ENCODE data around the gene PRR15L.
A peak's percentile ranks its signal among the peaks of the same experiment; 100 is the strongest.
"Not testable (repeated sequence)": the region's sequence is repeated elsewhere in the genome, so short reads cannot be mapped to it uniquely, and the experiment has no call there.

PRR15L gene, protein sequence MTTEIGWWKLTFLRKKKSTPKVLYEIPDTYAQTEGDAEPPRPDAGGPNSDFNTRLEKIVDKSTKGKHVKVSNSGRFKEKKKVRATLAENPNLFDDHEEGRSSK

DNA sequence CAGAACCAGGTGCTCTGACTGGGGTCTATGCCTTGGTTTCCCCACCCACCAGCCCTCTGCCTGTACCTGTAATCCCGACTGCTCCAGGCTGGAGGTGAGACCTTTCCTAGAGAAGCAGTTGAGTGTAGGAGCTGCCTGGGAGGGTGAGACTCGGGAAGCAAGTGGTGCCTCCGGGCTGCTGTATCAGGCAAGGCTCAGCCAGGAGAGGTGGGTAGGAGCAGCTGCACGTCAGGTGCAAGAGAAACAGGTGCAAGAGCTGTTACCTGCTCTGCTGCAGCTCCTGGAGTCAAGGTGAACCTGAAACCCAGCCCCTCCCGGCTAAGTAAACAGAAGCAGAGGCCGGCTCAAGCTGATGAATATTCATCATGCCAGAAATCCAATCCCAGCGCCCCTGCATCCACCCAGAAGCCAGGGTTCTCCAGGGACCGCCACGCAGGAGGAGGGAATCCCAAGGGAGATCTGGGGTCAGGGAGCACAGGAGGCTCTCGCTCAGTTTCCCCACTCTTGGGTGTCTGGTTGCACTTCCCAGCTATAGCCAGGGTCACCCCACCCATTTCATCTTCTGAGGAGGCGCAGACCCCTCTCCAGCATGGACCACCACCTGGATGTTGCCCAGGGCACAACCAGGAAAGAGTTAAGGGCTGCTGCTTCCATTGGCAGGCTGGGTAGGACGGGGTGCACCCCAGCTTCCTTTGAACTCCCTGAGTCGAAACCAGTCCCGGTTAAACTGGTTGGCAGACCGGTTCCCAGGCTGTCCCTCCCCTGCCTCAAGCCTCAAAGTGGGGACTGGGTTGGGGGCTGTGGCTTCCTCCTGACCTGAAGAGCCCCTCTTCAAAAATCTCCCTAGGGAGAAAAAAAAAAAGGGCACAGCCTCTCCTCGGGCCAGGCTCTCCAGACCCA, at the start of gene PRR15L:
PRR15L (minus strand) TSS at position 293 of the 900 bp plus-strand sequence. CDS start 4,649 bp downstream, outside the sequence.
- DNase-seq, result peak; percentile 95

DNA sequence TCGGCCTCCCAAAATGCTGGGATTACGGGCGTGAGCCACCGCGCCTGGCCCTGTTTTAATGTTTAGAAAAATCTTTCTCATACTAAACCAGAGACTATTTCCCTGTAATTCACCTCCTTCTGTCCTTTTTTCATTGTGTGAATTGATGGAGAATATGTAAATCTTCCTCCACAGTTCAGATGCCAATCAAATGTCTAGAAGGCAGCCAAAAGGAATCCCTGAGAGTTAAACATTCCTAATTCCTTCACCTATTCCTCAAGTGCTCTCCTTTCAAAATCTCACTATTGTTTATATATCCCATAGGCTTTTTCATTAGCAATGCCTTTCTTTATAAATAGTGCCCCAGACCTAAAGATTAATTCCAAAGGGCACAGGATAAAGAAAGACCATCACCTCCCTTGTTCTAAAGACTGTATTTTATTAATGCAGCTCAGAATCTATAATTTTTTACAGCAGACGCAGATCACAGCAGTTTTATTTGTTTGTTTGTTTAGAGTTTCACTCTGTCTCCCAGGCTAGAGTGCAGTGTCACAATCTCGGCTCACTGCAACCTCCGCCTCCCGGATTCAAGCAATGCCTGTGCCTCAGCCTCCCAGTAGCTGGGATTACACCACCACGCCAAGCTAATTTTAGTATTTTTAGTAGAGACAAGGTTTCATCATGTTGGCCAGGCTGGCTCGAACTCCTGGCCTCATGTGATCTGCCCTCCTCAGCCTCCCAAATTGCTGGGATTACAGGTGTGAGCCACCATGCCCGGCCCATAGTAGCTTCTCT, 49.4 kb upstream of the PRR15L start:
- no peak for DNase-seq

DNA sequence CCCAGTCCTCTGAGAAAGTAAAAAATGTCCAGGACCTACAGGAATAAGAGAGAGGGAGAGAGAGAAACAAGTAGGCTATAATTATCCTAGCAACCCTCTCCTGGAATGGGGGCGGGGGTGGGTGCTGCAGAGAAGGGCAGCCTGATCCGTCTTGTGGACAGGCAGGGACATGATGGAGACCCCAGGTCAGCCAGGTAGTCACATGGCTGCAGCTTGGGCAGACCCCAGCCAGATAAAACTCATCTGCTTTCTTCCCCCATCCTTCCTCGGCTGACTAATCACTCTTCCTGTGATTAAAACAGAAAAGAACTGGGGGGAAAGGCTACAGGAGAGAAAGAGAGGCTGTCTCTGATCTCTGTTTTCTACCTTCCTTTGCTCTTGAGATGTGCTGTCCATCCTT, 47.3 kb upstream of the PRR15L start:
- DNase-seq, result no peak

DNA sequence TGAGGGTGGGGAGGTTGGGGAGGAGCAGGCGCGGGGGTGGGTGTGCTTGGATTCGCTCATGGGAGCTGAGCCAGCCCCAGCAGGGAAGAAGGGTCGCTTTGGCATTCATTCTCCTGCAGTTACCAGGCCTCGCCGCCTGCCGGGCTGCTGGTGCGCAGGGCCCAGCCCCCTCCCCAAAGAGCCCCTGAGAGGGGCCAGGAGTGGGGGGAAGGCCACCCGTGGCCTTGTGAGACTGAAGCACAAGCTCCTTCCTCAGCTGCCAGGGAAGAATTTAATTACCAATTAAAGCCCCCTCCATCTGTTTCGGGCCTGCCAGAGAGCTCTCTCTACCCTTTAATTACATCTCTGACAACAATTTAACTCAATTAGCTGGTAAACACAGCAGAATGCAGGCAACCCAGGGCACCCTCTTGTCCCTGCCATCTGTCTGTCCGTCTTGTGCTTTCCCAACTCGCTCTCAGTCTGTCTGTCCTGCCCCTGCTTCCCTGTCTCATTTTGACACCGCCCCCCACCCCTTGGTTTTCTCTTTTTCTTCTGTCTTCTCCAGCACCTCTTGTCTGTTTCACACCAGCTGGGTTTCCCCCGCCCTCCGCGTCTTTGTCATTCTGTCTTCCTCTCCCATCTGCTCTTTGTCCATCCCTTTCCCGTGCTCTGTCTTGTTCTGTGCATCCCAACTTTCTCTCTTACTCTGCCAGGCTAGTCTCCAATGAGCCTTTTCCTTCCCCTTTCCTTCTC, 45.9 kb upstream of the PRR15L start:
- DNase-seq, result peak; percentile 73

DNA sequence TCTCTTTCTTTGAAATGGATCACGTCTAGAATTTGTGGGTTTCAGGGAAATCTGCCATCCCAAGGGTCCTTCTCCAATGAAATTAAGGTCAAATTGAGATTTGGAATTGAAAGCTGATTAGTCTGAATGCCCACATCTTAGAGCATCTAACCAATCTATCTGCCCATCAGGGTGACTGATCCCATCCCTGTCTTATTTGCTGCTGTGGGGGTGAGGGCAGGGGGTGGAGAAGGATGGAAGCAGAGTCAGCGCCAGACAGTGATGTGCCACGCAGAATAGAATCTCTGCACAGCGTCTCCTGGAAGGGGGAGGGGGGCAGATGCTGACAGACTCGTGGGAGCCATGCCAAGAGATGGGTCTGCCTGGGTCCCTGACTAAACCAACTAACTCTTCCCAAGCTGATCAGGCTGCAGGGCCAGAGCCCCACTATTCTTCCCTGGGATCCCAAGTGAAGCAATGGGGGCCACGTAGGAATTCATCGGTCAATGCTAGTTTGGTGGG, 45.3 kb upstream of the PRR15L start:
- DNase-seq, result no peak

DNA sequence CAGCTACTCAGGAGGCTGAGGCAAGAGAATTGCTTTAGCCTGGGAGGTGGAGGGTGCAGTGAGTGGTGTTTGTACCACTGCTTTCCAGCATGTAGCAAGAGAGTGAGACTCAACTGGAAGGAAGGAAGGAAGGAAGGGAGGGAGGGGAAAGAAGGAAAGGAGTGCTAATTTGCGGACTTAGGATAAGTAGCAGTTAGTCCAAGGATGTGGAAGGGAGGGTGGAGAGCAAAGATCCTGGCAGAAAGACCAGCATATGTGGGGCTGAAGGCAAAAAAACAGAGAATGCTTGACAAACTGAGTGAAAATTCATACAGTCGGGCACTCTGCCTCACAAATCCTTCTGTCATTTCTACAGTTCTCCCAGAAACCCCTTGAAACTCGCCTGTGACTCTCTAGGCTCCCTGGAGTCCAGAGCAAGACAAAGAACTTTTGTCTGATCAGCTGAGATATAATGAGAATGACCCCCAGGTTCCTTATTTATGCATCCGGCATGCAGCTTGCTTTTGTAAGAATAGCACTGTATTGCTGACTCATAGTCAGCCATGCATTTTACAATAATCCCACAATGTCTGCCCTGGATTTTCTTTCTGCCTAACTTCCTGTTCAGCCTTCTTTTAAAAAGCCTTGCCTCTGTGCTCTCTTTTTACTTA, 44.7 kb upstream of the PRR15L start:
- DNase-seq, result peak; percentile 27

DNA sequence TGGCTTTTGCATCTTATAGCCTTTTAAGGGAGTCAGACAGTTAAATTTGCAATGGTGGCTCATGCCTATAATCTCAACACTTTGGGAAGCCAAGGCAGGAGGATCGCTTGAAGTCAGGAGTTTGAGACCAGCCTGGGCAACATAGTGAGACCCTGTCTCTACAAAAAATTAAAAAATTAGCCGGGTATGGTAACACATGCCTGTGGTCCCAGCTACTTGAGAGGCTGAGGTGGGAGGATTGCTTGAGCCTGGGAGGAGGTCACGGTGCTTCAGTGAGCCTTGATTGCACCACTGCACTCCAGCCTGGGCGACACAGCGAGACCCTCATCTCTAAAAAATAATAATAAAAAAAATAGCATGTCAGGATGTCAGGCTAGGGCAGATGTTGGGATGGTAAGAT, 44.0 kb upstream of the PRR15L start:
- not testable (repeated sequence) for DNase-seq

DNA sequence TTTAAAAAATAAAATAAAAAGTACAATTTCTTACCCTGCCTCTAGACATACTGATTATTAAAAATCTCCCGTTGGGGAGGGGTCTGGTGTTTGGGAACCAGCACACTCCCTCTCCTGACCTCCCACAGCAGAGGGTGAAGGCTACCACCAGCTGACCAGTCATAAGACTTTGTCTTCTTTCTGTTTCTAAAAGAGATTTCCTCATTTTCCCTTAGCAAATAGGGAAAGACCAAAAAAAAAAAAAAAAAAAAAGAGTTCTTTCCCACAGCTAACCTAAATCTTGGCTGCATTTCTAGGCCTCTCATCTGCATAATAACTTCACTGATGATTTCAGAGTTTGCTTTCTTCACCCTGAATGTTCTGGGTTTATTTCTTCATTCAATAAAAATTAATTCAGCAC, 43.5 kb upstream of the PRR15L start:
- DNase-seq, result no peak

DNA sequence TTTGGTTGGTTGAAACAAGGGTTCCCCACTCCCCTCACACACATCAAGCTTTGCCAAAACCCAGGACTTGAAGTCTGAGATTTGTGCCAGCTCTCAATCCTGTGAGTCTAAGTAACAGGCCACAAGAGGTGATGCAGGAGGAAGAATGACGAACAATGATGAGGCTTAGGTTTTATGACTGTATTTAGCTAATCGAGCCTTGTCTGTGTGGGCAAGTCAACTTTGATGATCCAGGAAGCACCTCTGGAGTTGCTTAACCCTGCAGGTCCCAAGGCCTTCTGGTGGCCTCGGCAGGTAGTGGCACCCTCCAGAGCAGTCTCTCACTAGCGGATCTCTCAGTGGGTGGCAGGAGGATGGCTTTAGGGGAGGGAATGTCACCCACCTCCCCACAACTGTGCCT, 41.9 kb upstream of the PRR15L start:
- DNase-seq, result no peak

DNA sequence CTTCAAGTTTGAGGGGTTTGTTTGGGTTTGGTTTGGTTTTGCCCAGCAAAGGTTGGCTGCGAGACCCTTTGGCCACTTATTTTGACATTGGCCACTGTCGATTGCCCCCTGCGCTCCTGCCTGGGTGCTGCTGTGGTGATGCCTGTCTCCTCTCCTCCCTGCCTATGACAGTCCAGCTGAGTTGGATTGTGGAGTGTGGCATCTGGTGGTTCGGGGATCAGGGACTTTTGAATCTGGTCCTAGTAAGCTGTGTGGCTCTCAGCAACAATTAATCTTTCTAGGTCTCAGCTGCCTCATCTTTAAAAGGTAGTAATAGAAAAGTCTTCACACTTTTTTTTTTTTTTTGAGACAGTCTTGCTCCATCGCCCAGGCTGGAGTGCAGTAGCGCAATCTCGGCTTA, 40.4 kb upstream of the PRR15L start:
- DNase-seq, result no peak

DNA sequence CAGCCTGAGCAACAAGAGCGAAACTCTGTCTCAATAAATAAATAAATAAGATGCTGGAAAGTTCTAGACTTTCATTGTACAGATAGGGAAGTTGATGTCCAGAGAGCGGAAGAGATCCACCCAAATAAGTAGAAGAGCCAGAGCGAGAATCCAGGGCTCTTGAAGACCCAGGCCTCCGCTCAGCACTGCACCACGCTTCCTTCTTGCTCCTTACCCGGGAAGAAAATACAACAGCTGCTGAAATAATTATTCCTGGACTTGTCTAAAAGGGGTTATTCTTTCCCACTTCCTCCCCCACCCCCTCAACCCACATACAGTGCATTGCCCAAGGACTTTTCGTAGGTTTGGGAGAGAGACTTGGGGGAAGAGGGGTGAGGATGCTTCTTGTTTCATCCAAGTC, 39.9 kb upstream of the PRR15L start:
- DNase-seq, result no peak

DNA sequence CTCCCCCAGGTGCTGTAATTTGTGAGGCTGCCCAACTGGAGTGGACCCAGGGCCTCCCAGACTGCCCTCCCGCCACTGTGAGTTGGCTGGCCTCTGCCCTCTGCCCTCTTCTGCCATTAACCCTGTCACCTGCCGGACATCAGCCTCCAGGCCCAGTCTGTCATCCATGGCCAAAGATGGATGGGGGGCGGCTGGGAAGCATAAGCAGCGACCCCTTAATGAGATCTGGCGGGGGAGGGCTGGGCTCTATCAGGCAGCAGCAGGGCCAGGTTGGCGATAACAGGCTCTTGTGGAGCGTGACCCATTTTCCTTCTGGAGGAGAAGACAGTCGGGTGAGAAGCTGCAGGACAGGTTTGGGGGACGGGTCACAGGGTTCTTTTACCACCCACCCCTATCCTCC, 38.5 kb upstream of the PRR15L start:
- no peak for DNase-seq

DNA sequence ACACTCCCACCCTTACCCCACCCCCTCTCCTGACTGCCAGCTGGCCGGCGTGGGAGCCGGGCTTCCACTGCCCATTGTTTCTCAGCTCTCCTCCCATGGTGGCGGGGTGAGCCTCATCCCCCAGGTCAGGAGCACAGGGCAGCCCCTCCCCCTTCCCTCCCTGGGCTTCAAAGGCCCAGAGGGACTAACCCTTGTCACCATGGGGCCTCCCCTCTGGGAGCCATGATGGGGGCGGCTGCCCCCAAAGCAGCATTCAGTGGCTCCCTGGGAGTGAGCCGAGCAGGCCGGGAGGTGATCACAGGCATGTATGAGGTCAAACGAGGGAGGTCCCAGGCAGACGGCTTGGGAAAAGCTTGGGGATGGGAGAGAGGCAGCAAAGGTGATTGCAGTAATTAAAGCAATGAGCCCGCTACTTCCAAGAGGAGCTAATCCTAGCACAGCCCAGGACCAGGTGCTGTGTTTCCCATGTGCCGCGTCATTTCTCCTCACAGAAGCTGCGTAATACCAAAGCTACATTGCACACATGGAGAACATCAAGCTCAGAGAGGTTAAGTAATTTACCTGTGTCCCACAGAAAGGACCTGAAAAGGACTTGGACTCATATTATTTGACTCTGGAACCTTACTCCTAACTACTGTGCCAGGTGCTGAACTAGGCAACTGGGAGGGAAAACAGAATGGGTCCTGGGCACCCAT, 37.7 kb upstream of the PRR15L start:
- DNase-seq, result no peak

DNA sequence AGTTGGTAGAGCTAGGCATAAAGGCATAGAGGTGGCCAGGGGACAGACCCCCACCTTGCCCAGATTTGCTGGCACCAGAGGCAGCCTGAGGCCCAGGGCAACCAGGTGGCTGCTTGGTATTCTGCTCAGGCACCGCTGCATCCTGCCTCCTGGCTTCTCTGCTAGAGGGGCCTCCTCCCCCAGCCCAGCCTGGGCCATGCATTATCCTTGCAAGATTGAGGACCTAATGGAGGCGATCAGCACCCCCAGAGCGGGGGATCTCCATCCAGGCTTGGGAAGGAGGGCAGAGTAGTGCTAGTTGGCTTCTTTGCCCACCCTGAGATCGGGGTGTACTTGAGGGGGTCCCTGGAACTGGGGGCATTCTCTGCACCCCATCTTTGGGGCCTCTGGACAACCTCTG, 37.0 kb upstream of the PRR15L start:
- DNase-seq, result no peak

DNA sequence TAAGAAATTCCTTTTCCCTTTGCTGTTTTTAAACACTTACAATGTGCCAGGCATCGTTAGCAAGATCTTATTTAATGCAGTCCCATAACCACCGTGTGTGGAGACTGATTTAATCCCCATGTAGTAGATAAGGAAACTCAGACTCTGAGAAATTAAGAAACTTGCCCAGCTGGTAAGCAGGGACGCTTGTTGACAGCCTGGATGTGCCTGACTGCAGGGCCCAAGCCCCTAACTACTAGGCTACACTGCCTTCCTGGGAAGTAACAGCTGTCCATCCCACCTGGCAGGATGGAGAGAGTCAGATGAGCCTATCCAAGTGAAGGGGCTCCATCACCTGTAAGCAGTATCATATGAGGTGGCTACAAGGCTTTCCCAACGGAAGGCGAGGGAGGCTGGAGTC, 36.3 kb upstream of the PRR15L start:
- DNase-seq, result no peak

DNA sequence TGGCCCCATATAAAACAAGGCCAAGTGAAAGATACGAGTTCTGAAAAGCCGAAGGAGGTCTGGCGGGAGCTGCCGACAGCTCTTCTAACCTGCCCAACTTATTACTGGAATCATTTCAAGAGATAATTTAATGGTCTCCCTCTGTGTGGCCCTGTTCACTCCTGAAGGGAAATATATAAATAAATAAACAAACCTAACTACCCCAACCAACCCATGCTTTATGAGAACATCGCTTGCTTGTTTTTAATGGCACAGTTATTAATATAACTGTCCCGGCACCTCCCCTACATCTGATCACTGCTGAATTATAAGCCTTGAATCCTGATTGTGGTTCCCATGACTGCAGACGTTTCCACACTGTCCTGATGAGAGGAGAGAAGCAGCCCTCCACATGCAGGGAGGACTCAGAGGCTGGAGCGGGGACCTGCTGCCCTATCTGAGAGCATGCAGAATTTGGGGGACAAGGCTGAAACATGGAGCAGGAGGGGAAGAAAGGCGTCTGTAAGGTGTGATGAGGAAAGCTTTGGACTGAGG, 35.4 kb upstream of the PRR15L start:
- DNase-seq, result no peak

DNA sequence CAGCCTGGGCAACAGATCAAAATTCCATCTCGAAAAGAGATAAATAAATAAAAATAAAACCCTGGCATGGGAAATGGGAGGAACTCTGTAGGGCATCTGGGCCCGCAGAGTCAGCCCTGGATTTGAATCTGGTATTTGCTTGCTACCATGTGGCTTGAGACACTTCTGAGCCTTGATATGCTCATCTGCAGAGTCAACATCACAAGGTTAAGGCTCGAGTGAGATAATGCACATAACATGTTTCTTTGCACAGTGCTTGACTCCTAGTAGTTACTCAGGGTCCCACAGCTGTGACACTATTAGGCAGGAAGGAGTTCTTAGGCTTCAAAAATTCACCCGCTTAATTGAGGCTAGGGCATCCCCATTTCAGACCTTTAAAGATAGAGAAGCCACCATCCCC, 34.5 kb upstream of the PRR15L start:
- no peak for DNase-seq

DNA sequence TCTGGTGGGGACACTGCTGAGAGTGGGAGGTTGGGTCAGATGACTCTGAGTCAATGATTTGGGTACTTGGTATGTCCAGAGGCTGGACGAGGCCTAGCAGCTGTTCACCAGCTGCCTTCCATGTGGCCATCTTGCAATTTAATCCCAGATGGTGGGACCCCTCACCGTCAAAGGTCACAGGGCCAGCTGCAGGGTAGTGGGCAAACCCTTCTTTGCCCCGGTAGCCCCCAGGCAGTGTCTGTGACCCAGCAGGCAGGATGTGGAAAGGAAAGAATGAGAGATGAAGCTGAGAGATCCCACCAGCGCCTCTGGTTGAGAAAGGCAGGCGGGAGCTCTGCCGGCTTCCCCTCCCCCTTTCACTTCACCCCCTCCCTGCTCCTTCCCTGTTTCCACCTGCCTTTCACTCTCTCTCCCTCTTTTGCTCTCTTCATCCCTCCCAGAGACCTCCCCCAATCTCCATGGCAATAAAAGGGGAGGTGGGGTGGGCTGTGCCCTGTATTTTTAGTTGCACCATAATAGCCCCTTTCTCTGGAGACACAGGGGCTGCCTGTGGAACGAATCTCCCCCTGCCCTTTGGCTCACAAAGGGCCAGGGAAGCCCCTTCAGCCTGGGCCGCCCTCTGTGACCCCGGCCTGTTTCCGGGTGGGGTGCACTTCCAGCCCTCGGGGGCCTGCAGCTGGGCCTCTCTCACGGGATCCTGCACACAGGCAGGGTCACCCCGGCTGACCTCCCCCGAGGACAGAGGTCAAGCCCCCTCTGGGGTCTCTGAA, 33.5 kb upstream of the PRR15L start:
- no peak for DNase-seq

DNA sequence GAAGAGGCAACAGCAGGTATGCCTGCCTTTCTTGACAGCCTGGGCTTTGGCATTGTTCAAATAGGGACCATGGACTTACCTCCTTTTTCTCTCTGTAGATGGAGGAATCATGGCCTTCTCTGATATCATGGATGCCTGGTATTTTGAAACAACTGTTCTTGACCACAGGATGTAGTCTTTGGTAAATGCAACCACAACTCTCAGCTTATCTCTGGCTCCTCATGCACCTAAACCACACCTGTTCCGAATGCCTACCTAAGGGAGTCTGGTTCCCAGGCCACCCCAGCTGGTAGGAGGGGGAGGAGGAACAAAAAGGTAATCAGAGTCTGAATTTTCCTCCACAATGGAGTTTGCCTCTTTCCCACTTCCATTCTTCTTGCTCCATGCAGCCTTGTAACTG, 32.0 kb upstream of the PRR15L start:
- DNase-seq, result no peak

DNA sequence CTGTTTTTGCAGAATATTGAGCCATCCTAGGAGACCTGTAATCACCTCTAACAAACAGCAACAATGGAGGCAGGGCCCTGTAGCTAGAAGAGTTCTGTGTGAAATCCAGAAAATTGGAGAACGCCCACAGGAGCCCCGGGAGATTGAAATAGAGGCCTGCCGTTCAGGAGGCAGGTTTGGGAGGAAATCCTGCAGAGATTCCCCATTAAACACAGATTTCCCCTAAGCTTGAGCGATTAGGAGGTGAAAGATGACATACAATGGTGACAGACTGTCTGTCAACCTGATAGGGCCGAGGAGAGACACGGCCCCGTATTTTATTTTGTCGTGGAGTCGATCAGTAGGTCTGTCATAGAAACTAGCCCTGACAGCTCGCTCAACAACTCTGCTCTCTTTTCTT, 31.5 kb upstream of the PRR15L start:
- DNase-seq, result no peak

DNA sequence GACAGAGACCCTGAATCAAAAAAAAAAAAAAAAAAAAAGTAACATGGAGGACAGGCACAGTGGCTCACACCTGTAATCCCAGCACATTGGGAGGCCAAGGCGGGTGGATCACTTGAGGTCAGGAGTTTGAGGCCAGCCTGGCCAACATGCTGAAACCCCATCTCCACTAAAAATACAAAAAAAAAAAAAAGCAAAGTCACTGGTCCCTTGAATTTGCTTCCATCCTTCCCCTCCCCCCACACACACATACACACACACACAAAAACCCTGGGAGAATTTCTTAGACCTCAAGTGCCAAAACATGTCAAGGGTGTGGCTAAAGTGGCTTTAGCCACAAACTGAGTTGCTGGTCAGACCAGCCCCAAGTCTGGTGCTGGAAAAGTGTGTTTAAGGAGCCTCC, 30.8 kb upstream of the PRR15L start:
- DNase-seq, result not testable (repeated sequence)
